Stimulated activated CD8-positive, alpha-beta memory T cell treated with anti-CD3 and anti-CD28 coated beads, Interleukin-15, amount 100 ng/mL, for 48 hours (primary cell): ENCODE results near the gene MYO5B.
"Not testable (repeated sequence)": the region's sequence is repeated elsewhere in the genome, so short reads cannot be mapped to it uniquely, and the experiment has no call there.

Experiments used
- DNase-seq, 2 donors: peaks; one replicate each; pipeline ENCODE4 v3.0.0-alpha.2; 2020; ENCODE audit warnings: low read depth in 2 of 2

MYO5B gene

GRCh38 chr18:49837316-49837835 lies 357.6 kb downstream of the MYO5B start:
- DNase-seq: not testable (repeated sequence)

- DNase-seq: no peak
Observed at GRCh38 chr18:49835405-49835804, 359.5 kb downstream of the MYO5B start.

DNA sequence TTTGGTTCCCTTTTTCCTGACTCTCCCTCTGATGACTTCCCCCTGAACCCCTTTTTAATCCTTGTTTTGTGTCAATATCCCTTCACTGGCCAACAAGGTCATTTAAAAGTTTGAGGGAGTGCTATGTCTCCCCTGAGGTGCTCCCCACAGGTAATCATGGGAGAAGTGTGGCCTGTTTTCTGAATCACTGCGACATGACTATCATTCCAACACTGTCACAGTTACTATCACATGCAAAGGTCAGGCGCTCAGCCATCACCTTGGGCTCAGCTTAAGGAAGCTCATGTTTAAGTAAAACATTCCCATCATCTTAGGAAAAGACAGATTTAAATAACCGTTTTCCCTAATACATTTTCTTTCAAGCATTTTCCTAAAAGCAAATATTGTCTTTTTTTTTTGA lies 360.7 kb downstream of the MYO5B start:
- no peak for DNase-seq

- DNase-seq: no peak
Observed at GRCh38 chr18:49833814-49834213, 361.1 kb downstream of the MYO5B start.

GRCh38 chr18:49832221-49832647 lies 362.7 kb downstream of the MYO5B start:
- no peak for DNase-seq

DNA sequence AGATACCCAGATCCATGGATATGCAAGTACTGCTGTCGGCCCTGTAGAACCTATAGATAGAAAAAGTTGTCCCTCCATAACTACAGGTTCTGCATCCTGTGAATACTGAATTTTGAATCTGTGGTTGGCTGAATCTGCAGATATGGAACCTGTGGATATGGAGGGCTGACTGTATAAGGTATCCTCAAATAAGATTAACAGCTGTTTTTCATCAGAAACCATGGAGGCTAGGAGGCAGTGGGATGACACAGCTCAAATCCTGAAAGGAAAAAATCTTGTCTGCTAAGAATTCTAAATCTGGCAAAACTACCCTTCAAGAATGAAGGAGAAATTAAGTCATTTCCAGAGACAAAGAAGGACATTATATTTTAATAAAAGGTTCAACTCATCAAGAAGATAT lies 367.0 kb downstream of the MYO5B start:
- no peak for DNase-seq

DNA sequence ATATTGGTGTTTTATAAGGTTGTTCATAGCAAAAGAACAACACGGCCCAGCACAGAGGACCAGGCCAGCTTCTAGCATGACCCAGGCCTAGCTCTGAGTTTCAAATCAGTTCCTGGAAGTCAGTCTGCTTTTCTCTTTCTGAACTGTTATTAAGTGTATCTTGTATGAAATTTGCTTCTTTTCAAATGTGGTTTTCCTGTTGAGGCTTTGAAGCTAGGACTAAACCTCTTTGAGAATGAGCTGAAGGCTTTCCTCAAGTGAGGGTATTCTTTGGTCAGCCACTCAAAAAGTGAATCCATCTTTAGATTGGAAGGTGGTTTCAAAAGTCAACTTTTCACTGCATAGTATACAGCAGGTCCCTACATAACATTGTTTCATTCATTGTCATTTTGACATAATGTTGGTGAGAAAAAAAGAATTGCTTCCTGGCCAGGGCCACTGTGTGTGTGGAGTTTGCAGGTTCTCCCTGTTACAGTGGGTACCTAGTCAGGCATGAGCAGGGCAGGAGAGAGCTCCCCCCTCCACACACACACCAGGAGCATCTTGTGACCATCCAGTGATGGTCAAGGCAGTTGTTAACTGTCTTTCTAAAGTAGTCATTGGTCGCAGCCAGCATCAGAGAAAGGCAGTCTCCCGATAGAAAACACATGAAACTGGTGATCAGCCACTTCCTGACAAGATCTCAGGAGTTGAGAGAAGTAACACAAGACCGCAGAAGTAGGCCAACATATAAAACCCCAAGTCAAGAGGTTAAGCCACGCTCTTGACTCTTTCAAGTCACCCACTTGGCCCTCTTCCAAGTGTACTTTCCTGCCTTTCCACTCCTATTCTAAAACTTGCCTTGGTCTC lies 374.9 kb downstream of the MYO5B start:
- DNase-seq: peak in 1 of 2 donors; percentile 4

DNA sequence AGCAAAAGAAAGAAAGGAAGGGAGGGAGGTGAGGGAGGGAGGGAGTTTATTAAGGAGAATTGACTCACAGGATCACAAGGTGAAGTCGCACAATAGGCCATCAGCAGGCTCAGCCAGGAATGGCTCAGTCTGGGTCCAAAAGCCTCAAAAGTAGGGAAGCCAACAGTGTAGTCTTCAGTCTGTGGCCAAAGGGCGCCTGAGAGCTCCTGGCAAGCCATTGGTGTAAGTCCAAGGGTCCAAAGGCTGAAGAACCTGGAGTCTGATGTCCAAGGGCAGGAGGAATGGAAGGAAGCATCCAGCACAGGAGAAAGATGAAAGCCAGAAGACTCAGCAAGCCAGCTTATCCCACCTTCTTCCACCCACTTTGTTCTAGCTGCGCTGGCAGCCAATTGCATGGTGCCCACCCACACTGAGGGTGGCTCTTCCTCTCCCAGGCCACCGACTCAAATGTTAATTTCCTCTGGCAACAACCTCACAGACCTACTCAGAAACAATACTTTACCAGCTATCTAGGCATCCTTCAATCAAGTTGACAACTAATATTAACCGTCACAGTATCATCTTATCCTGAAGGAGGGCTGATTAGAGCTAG lies 375.8 kb downstream of the MYO5B start:
- DNase-seq: no peak

- no peak for DNase-seq
Observed at GRCh38 chr18:49817947-49818346, 377.0 kb downstream of the MYO5B start.

DNA sequence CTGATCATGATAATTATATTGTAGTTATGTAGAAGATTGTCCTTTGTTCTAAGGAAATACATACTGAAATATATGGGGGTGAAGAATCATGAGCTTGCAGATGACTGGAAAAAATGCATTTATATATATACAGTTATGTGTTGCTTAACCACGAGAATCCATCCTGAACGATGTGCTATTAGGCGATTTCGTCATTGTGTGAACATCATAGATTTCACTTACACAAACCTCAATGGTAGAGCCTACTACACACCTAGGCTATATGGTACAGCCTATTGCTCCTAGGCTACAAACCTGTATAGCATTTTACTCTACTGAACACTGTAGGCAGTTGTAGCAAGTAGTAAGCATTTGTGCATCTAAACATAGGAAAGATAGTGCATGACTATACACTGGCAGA lies 379.0 kb downstream of the MYO5B start:
- DNase-seq: no peak

DNA sequence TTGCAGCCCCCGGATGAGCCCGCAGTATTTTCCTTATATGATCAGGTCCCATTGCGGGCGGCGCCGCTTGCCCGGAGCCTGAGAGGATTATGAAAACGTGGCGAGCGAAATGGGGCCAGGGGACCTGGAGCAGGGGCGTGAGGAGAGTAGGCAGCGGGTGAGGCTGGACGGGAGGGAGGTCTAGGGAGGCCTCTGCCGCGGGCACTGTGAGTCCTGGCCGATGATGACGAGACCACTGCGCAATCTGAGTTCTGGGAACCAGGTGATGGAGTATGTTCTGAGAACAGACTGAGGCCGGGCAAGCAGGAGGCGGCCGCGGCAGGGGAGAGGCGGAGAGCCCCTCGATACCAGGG lies 380.8 kb downstream of the MYO5B start:
- DNase-seq: peak; percentile 61 to 66

DNA sequence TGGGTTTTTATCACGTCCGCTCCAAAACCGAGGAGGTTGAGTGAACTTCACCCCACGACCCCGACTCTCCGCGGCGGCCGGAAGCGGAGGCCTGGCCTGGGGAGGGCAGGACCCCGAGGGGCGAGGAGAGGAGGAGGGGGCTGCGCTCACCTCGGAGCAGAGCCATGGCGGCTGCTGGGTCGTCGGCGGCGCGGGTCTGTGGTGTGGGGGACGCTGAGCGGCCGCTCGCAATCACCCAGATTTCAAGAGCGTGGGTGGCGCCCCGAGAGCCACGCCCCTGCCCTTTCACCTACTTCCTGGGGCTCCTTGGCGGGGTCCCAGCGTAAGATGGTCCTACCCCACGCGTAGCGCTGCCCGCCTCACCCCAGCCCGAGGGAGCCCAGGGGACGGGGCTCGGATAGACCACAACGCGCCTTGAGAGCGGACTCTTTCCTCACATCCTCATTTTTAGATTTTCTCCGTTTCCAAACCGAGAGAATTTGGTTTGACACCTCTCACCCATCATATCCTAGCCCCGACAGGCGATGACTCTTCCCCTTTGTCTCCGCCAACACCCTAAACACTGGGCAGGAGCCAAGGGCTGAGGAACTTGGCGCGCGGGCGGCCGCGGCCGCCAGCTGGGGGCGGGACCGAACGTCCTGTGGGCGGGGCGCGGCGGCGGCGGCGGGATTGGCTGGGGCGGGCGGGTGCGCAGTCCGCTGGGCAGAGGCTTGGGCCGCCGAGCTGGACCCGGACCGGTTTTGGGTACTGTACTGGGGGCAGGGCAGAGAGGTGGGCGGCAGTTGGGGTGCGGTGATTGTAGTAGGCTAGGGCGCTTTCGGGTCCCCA lies 381.4 kb downstream of the MYO5B start, which contains the start of gene ACAA2:
Gene ACAA2 (minus strand): TSS at position 215 of the 828 bp plus-strand sequence. CDS start 49 bp downstream, at position 166.
- peak; percentile 79 to 80 for DNase-seq

GRCh38 chr18:49813069-49813318 lies 382.0 kb downstream of the MYO5B start:
- no peak for DNase-seq

DNA sequence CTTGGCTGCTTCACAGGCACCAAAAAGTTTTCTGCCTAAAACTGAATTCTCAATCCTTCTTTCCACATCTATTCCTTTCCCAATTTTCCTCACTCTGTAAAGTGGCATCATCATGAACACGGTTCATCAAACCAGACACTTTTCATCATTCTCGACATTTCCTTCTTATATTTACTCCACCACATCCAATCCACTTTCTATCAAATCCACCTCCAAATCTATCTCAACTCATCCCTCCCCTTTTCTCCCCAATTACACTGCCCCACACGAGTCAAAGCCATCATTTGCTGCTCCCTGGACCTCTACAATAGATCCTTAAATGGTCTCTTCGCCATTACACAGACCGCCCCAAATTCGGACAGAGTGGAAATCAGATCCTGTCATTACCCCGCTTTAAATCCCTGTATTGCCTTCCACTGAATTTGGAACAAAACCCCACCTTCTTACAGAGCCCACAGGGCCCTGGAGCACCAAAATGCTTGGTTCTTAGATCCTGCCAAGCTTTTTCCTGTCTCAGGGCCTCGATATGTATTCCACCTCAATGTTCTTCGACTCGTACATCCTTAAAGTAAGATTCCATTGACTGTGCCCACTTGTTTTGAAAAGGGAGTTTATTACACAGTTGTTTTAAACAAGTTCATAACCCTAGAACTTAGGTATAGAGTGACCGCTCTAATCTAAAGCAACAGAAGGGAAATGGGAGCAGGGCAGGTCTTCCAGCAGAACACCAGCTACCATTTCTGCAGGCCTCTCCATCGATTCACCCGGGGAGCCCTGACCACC lies 382.5 kb downstream of the MYO5B start:
- no peak for DNase-seq

DNA sequence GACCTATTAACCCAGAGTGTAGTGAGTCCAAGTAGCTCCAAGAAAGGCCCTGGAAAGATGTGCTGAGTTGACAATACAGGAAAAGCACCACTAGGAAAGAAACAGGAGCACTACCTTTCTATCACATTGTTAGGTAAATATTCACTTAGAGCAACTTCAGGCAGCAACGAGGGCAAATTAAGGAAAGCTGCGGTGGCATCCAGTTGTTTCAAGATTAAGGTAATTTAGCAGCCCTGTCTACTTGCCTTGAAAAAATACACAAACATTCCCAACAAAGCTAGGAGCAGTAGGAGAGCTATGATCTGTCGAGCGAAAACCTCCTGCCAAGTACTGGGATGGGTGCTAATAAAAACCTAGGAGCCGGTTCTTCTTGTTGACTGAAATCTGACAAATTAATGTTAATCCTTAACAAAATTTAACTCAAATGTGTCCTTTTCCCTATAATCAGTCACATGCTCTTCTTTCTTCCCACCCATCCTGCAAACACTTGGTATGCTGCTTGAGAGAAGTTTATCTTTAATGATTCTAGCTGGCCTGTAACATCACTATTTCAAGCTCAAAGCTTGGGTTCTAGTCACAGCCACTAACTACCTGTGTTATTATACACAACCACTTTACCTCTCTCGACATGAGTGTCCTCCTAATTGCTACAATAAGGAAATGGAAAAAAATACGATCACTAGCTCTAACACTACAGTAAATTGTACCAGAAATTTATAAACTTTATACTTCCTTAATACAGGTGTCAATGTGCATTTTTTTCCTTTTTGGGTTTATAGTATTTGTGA lies 383.6 kb downstream of the MYO5B start:
- DNase-seq: no peak

DNA sequence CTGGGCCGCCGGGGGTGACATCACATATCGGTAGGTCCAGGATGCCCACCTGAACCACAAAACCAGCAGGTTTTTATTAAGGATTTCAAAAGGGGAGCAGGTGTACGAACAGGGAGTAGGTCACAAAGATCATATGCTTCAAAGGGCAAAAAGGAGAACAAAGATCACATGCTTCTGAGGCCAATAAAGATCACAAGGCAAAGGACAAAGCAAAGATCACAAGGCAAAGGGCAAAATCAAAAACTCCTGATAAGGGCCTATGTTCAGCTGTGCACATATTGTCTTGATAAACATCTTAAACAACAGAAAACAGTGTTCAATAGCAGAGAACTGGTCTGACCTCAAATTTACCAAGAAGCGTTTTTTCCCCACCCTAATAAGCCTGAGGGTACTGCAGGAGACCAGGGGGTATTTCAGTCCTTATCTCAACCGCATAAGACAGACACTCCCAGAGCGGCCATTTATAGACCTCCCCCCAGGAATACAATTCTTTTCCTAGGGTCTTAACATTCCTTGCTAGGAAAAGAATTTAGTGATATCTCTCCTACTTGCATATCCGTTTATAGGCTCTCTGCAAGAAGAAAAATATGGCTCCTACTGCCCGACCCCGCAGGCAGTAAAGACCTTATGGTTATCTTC lies 386.3 kb downstream of the MYO5B start:
- not testable (repeated sequence) for DNase-seq

GRCh38 chr18:49804096-49804495 lies 390.9 kb downstream of the MYO5B start:
- DNase-seq: no peak

- DNase-seq: no peak
Observed at GRCh38 chr18:49802623-49803022, 392.3 kb downstream of the MYO5B start.

GRCh38 chr18:49800491-49800890 lies 394.5 kb downstream of the MYO5B start:
- DNase-seq: not testable (repeated sequence)

GRCh38 chr18:49799806-49800205 lies 395.1 kb downstream of the MYO5B start:
- DNase-seq: not testable (repeated sequence)
